BJ (cell line): ENCODE results near the gene SUMF1. TPM values are rescaled to one million over a fixed set of nuclear protein-coding genes. Genes with fewer than 3 reads are reported as not detected.

Experiments used
- CTCF ChIA-PET: fragments of 350-600 bp; formaldehyde crosslinking; extraction: SDS; loops from one replicate; lab custom pipeline; 2021; ENCODE audit warnings: antibody characterized with exemption, inconsistent platforms; lab: Yijun Ruan, JAX
- POLR2A ChIA-PET: fragments of 300-600 bp; sonication (Branson Sonifier 250); formaldehyde crosslinking; extraction: SDS; loops from one replicate; lab custom pipeline; 2021; ENCODE audit warnings: antibody characterized with exemption; lab: Charles Lee
- DNase-seq: peaks from one replicate; pipeline ENCODE4 v3.0.0-alpha.2; 2011; ENCODE audit warnings: low read depth
- H3K27me3 ChIP-seq: 2 replicates; pipeline ENCODE4 v1.6.0; 2011; ENCODE audit warnings: low read length; ENCODE audit not compliant: control insufficient read depth, insufficient read depth
- H3K36me3 ChIP-seq: 2 replicates; pipeline ENCODE4 v1.5.1; 2011; ENCODE audit warnings: low read length; ENCODE audit not compliant: control insufficient read depth, insufficient read depth
- H3K4me3 ChIP-seq: 2 replicates; pipeline ENCODE4 v1.5.1; 2011; ENCODE audit warnings: low read depth, mild to moderate bottlenecking, control low read depth, low read length
- polyA plus RNA-seq: library from polyadenylated mRNA; depleted of rRNA; stranded (reverse); fragments of >200 nt; gene quantifications from 2 replicates; pipeline ENCODE4 v1.2.3, GENCODE V29; 2011
- TF ChIP-seq, protein P1 (sequence below): IDR thresholded peaks from 2 replicates; pipeline ENCODE4 v1.5.1; 2011; ENCODE audit warnings: low read depth, mild to moderate bottlenecking, control low read depth, inconsistent platforms, low read length, moderate library complexity; ENCODE audit not compliant: insufficient read depth

Gene SUMF1
- polyA plus RNA-seq, 1 experiment: 57.6 TPM

DNA sequence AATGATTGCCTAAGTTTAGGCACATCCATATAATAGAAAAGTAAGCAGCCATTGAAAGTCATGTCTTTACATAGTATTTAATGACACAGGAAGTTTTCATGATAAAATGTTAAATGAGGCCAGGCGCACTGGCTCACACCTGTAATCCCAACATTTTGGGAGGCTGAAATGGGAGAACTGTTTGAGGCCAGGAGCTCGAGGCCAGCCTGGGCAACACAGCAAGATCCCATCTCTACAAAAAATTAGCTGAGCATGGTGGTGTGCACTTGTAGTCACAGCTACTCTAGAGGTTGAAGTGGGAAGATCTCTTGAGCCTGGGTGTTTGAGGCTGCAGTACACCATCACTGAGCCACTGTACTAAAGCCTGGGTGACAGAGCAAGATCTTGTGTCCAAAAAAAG, 104.5 kb downstream of the SUMF1 start:
- no peak for DNase-seq
- ChIA-PET CTCF (interaction anchor here (0.6 to 3.2 kb wide), 4 partner anchors 10 to 271 kb away, joined by 3 to 16 read pairs (median 7); no protein-coding TSS in a partner anchor), POLR2A (no interaction called here)
- peaks cover 1% of the 10 kb centered on the region; the same call in 1 of the 2 replicates for H3K36me3 ChIP-seq
- TF ChIP-seq, protein P1, sequence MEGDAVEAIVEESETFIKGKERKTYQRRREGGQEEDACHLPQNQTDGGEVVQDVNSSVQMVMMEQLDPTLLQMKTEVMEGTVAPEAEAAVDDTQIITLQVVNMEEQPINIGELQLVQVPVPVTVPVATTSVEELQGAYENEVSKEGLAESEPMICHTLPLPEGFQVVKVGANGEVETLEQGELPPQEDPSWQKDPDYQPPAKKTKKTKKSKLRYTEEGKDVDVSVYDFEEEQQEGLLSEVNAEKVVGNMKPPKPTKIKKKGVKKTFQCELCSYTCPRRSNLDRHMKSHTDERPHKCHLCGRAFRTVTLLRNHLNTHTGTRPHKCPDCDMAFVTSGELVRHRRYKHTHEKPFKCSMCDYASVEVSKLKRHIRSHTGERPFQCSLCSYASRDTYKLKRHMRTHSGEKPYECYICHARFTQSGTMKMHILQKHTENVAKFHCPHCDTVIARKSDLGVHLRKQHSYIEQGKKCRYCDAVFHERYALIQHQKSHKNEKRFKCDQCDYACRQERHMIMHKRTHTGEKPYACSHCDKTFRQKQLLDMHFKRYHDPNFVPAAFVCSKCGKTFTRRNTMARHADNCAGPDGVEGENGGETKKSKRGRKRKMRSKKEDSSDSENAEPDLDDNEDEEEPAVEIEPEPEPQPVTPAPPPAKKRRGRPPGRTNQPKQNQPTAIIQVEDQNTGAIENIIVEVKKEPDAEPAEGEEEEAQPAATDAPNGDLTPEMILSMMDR: no peak
- no peak overlapping the region for H3K4me3 ChIP-seq
- no peaks in the 10 kb centered on the region for H3K27me3 ChIP-seq

DNA sequence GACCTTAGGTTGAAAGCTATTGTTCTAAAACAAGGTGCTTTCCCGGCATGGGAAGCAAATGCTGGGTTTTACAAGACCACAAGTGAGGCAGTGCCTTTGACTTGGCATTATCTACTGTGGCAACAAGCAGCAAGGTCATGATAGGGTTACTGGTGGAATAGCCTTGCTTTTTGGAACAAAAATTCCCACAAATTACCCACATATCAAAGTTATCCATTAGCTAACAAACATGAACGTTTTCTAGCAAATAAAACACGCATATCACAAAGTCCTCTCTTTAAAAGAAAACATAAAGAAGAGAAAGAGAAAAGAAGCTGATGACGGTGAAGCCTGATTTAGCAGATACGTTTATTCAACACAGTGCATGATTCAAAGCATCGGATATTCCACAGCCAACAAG, 106.3 kb downstream of the SUMF1 start:
- DNase-seq: no peak
- peaks cover 1% of the 10 kb centered on the region; the same call in 1 of the 2 replicates for H3K36me3 ChIP-seq
- H3K27me3 ChIP-seq: no peaks in the 10 kb centered on the region
- no peak overlapping the region for H3K4me3 ChIP-seq
- TF ChIP-seq, protein P1: no peak
- ChIA-PET CTCF (interaction anchor here (1.0 to 3.2 kb wide), 3 partner anchors 10 to 272 kb away, joined by 3 to 16 read pairs (median 11); no protein-coding TSS in a partner anchor), POLR2A (no interaction called here)

DNA sequence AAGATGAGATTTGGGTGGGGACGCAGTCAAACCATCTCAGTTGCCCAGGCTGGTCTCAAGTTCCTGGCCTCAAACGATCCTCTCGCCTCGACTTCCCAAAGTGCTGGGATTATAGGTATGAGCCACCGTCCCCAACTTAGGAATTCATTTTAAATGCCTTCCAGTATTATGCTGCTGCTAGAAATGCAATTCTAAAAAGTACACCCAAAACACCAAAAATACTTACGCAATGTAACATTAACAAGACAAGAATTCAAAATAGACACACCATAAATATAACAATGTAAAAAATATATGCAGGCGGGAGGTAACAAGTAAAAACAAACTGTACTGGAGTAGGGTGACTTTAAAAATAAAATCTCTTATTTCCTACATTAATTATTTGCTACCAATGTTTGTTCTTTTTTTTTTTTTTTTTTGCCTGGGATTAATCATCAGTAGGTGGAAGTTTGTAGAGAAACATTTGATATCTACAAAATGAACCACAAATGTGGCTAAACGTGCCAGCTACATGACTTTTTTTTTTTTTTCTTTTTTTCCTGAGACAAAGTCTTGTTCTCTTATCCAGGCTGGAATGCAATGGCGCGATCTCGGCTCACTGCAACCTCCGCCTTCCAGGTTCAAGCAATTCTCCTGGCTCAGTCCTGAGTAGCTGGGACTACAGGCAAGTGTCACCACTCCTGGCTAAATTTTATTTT, 107.1 kb downstream of the SUMF1 start:
- TF ChIP-seq, protein P1: no peak
- POLR2A ChIA-PET: no interaction called here
- DNase-seq: no peak
- no peak overlapping the region for H3K4me3 ChIP-seq
- H3K27me3 ChIP-seq: no peaks in the 10 kb centered on the region
- CTCF ChIA-PET: interaction anchor here (0.6 to 3.2 kb wide), 4 partner anchors 9 to 273 kb away, joined by 3 to 16 read pairs (median 8); no protein-coding TSS in a partner anchor
- H3K36me3 ChIP-seq: peaks cover 1% of the 10 kb centered on the region; the same call in 1 of the 2 replicates

DNA sequence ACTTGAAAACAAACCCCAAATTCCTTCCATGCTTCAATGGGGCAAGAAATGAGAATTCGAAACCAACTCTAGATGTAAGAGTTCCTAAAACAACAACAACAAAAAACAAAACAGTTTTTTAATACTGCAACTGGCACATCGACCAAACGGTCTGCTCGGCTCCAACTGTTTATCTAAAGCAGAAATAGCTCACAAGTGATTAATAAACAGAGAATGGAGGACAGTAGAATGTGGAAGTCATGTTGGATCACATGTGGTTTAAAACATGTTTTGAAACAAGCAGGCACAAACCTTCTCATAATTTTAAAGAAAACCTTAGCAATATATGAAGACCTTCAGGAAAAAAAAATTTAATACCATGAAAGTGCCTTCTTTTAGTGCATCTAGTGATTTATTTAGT, 108.8 kb downstream of the SUMF1 start:
- POLR2A ChIA-PET: no interaction called here
- peaks cover 1% of the 10 kb centered on the region; the same call in 1 of the 2 replicates for H3K36me3 ChIP-seq

More for the DNA sequence above, 108.8 kb downstream of the SUMF1 start:
- Histone ChIP-seq H3K27me3 (no peaks in the 10 kb centered on the region), H3K4me3 (no peak overlapping the region)
- CTCF ChIA-PET: interaction anchor here (1.4 to 3.0 kb wide), 2 partner anchors 8 to 275 kb away, joined by 3 to 12 read pairs; no protein-coding TSS in a partner anchor
- TF ChIP-seq, protein P1: no peak
- no peak for DNase-seq
